Urinary bladder (tissue), 4 donors: ENCODE measurements around the gene NDUFAF2. TPM values are rescaled to one million over a fixed set of nuclear protein-coding genes. Genes with fewer than 3 reads are reported as not detected.
A peak's percentile ranks its signal among the peaks of the same experiment; 100 is the strongest.
"Not testable (repeated sequence)": the region's sequence is repeated elsewhere in the genome, so short reads cannot be mapped to it uniquely, and the experiment has no call there.

Experiments used
- DNase-seq: peaks from one replicate; pipeline ENCODE4 v3.0.0-alpha.2; 2015; ENCODE audit errors: extremely low spot score
- H3K27ac ChIP-seq: one replicate; pipeline ENCODE4 v1.5.1; 2013; ENCODE audit warnings: low read depth, mild to moderate bottlenecking, moderate library complexity
- H3K36me3 ChIP-seq: one replicate; pipeline ENCODE4 v1.6.1; 2013; ENCODE audit warnings: mild to moderate bottlenecking, moderate library complexity; ENCODE audit not compliant: insufficient read depth
- H3K4me1 ChIP-seq: one replicate; pipeline ENCODE4 v1.6.1; 2013; ENCODE audit warnings: mild to moderate bottlenecking, moderate library complexity; ENCODE audit not compliant: insufficient read depth
- H3K4me3 ChIP-seq: one replicate; pipeline ENCODE4 v1.5.1; 2013; ENCODE audit warnings: low read depth, low read length
- WGBS: extraction: QIAGEN DNeasy Blood & Tissue Kit; methylation state at CpG from one replicate; pipeline ENCODE4 v1.1.7; 2013; 5-methylcytosine and 5-hydroxymethylcytosine counted together
- polyA plus RNA-seq: library from polyadenylated mRNA; stranded (reverse); fragments of 200-250 nt; gene quantifications from one replicate; pipeline ENCODE4 v1.2.3, GENCODE V29; 2013
- total RNA-seq: library from RNA; depleted of rRNA; stranded (reverse); fragments of >200 nt; gene quantifications from one replicate; pipeline ENCODE4 v1.2.3, GENCODE V29; 2014
- donor health status: healthy with polysubstance abuse.
- donor health status: healthy.

Gene NDUFAF2
- total and polyA plus RNA-seq, 2 donors = 23.8 to 49.8 TPM

GRCh38 chr5:61001647-61002046 lies 56.6 kb downstream of the NDUFAF2 start:
- DNase-seq = no peak
- H3K4me1 ChIP-seq = no peaks in the 10 kb centered on the region
- H3K36me3 ChIP-seq = no peaks in the 10 kb centered on the region
- H3K27ac ChIP-seq = no peak overlapping the region
- 92% methylated on average over 3 of the region's 3 CpGs for WGBS
- no peak overlapping the region for H3K4me3 ChIP-seq

- no peak for DNase-seq
- Histone ChIP-seq H3K4me1 (no peaks in the 10 kb centered on the region), H3K27ac (no peak overlapping the region), H3K36me3 (no peaks in the 10 kb centered on the region), H3K4me3 (no peak overlapping the region)
- 52% methylated on average over 4 of the region's 4 CpGs for WGBS
Observed at GRCh38 chr5:61002611-61003355, 57.8 kb downstream of the NDUFAF2 start.

GRCh38 chr5:61004448-61004847 lies 59.4 kb downstream of the NDUFAF2 start:
- Histone ChIP-seq H3K27ac (no peak overlapping the region), H3K4me1 (no peaks in the 10 kb centered on the region), H3K36me3 (no peaks in the 10 kb centered on the region), H3K4me3 (no peak overlapping the region)
- DNase-seq = no peak

GRCh38 chr5:61009907-61010306 lies 64.9 kb downstream of the NDUFAF2 start:
- Histone ChIP-seq H3K36me3 (no peaks in the 10 kb centered on the region), H3K4me3 (no peak overlapping the region), H3K27ac (no peak overlapping the region), H3K4me1 (no peaks in the 10 kb centered on the region)
- DNase-seq = no peak

GRCh38 chr5:61010467-61011454 lies 65.8 kb downstream of the NDUFAF2 start:
- H3K4me3 ChIP-seq = no peak overlapping the region
- H3K36me3 ChIP-seq = no peaks in the 10 kb centered on the region
- no peak for DNase-seq
- H3K4me1 ChIP-seq = no peaks in the 10 kb centered on the region
- H3K27ac ChIP-seq = no peak overlapping the region
- 73% methylated on average over 5 of the region's 5 CpGs for WGBS

GRCh38 chr5:61018062-61018461 lies 73.1 kb downstream of the NDUFAF2 start:
- Histone ChIP-seq H3K36me3 (no peaks in the 10 kb centered on the region), H3K27ac (no peak overlapping the region), H3K4me1 (no peaks in the 10 kb centered on the region), H3K4me3 (no peak overlapping the region)
- 83% methylated on average over 2 of the region's 2 CpGs for WGBS
- DNase-seq = no peak

- 91% methylated on average over 1 of the region's 1 CpG for WGBS
- no peaks in the 10 kb centered on the region for H3K4me1 ChIP-seq
- no peaks in the 10 kb centered on the region for H3K36me3 ChIP-seq
- H3K4me3 ChIP-seq = no peak overlapping the region
- no peak overlapping the region for H3K27ac ChIP-seq
- no peak for DNase-seq
Observed at GRCh38 chr5:61019642-61020041, 74.6 kb downstream of the NDUFAF2 start.

GRCh38 chr5:61020415-61020814 lies 75.4 kb downstream of the NDUFAF2 start:
- H3K4me3 ChIP-seq = no peak overlapping the region
- WGBS = 76% methylated on average over 3 of the region's 3 CpGs
- no peak for DNase-seq
- no peaks in the 10 kb centered on the region for H3K4me1 ChIP-seq
- H3K36me3 ChIP-seq = no peaks in the 10 kb centered on the region
- H3K27ac ChIP-seq = no peak overlapping the region

GRCh38 chr5:61023131-61023530 lies 78.1 kb downstream of the NDUFAF2 start:
- H3K4me1 ChIP-seq = no peaks in the 10 kb centered on the region
- DNase-seq = no peak
- no peaks in the 10 kb centered on the region for H3K36me3 ChIP-seq
- H3K27ac ChIP-seq = no peak overlapping the region
- WGBS = 64% methylated on average over 1 of the region's 1 CpG
- H3K4me3 ChIP-seq = no peak overlapping the region

- Histone ChIP-seq H3K4me3 (no peak overlapping the region), H3K4me1 (no peaks in the 10 kb centered on the region), H3K27ac (no peak overlapping the region), H3K36me3 (no peaks in the 10 kb centered on the region)
- WGBS = 60% methylated on average over 2 of the region's 2 CpGs
- peak; percentile 11 for DNase-seq
Observed at GRCh38 chr5:61026004-61026403, 81.0 kb downstream of the NDUFAF2 start.

- WGBS = 96% methylated on average over 1 of the region's 1 CpG
- Histone ChIP-seq H3K4me3 (no peak overlapping the region), H3K4me1 (no peaks in the 10 kb centered on the region), H3K27ac (no peak overlapping the region), H3K36me3 (no peaks in the 10 kb centered on the region)
- DNase-seq = no peak
Observed at GRCh38 chr5:61028382-61028781, 83.4 kb downstream of the NDUFAF2 start.

- no peak overlapping the region for H3K4me3 ChIP-seq
- DNase-seq = no peak
- WGBS = 48% methylated on average over 6 of the region's 6 CpGs
- H3K36me3 ChIP-seq = no peaks in the 10 kb centered on the region
- no peak overlapping the region for H3K27ac ChIP-seq
- no peaks in the 10 kb centered on the region for H3K4me1 ChIP-seq
Observed at GRCh38 chr5:61029456-61030162, 84.6 kb downstream of the NDUFAF2 start.

- Histone ChIP-seq H3K4me3 (no peak overlapping the region), H3K27ac (no peak overlapping the region), H3K4me1 (no peaks in the 10 kb centered on the region), H3K36me3 (no peaks in the 10 kb centered on the region)
- no peak for DNase-seq
Observed at GRCh38 chr5:61030163-61030482, 85.1 kb downstream of the NDUFAF2 start.

- DNase-seq, H3K4me1 ChIP-seq, H3K36me3 ChIP-seq, H3K4me3 ChIP-seq, H3K27ac ChIP-seq: not testable (repeated sequence)
- 79% methylated on average over 1 of the region's 1 CpG for WGBS
Observed at GRCh38 chr5:61031301-61031700, 86.3 kb downstream of the NDUFAF2 start.
